Lower lobe of right lung (tissue), 2 donors: ENCODE measurements around the gene ME3. TPM values are rescaled to one million over a fixed set of nuclear protein-coding genes. Genes with fewer than 3 reads are reported as not detected.

Source experiments
- ATAC-seq, 2 donors: fragments of 200-7000 bp; cut with Tn5 transposase; one replicate each; pipeline ENCODE4 v1.9.1; 2020 to 2022; ENCODE audit warnings: mild to moderate bottlenecking in 2 of 2, moderate library complexity in 2 of 2
- DNase-seq: peaks from one replicate; pipeline ENCODE4 v3.0.0-alpha.2; 2020
- H3K27ac ChIP-seq: fragments of 200-600 bp; one replicate; pipeline ENCODE4 v1.8.0; 2022
- H3K27me3 ChIP-seq: fragments of 200-600 bp; one replicate; pipeline ENCODE4 v1.8.0; 2022; ENCODE audit warnings: low read depth
- H3K36me3 ChIP-seq: fragments of 200-600 bp; one replicate; pipeline ENCODE4 v1.8.0; 2022; ENCODE audit warnings: mild to moderate bottlenecking
- H3K4me1 ChIP-seq: fragments of 200-600 bp; one replicate; pipeline ENCODE4 v1.8.0; 2022
- H3K4me3 ChIP-seq: fragments of 200-600 bp; one replicate; pipeline ENCODE4 v1.8.0; 2022; ENCODE audit warnings: mild to moderate bottlenecking
- H3K9me3 ChIP-seq: fragments of 200-600 bp; one replicate; pipeline ENCODE4 v1.8.0; 2022
- CTCF ChIP-seq: fragments of 200-600 bp; IDR thresholded peaks from one replicate; pipeline ENCODE4 v1.8.0; 2022; ENCODE audit warnings: antibody characterized with exemption, mild to moderate bottlenecking
- intact Hi-C: fragments of 100-400 bp; cut with DNase I; formaldehyde crosslinking; loops from one replicate; pipeline ENCODE4 v1.11.0; 2022
- total RNA-seq: library from RNA; stranded (reverse); fragmentation: NEBNext Ultra II Directional; extraction: Animal tissue kit (Norgen Biotek cat#: 25700); gene quantifications from one replicate; pipeline ENCODE4 v1.2.1, GENCODE V29; 2021
- donor health status: DM: no; HTN: yes; CAD: no; lungs with severe emphysema.

Gene ME3
- total RNA-seq, 1 donor from 2014 or later: 18.6 TPM

DNA sequence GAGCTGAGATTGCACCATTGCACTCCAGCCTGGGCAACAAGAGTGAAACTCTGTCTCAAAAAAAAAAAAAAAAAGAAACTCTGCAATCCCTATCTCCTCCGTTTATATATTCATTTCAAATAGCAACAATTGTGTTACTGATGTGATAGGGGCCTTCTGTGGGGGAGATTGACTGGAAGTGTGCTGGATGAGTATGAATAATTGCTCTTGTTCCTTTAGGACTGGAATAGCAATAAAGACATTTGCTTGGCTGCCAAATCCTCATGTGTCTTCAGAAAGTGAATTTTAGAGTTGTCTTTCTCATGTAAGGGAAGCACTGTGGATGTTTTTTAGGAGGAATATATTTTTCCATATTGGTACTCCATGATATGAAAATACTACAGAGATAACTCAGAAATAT, 21.1 kb upstream of the ME3 start:
- ATAC-seq (no peak), DNase-seq (no peak)
- TF ChIP-seq CTCF: no peak
- intact Hi-C loops: no loop called here
- Histone ChIP-seq H3K4me3 (no peak overlapping the region), H3K36me3 (no peaks in the 10 kb centered on the region), H3K27ac (no peak overlapping the region), H3K9me3 (no peaks in the 10 kb centered on the region), H3K4me1 (peaks cover 10% of the 10 kb centered on the region), H3K27me3 (no peaks in the 10 kb centered on the region)

DNA sequence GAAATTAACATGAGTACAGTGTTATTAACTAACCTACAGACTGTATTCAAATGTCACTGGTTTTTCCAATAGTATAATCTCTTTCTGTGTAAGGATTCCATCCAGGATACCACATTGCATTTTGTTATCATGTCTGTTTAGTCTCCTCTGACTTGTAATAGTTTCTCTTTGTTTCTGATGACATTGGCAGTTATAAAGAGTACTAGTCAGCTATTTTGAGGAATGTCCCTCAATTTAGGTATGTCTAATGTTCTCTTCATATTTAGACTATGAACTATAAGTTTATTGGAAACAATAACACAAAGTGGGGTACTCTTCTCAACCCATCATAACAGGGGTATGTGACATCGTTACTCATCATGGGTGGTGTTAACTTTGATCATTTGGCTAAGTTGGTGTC, 20.3 kb upstream of the ME3 start:
- no peaks in the 10 kb centered on the region for H3K27me3 ChIP-seq
- intact Hi-C loops: no loop called here

GRCh38 chr11:86692317-86692716, 19.9 kb upstream of the ME3 start:
- Histone ChIP-seq H3K27ac (no peak overlapping the region), H3K27me3 (no peaks in the 10 kb centered on the region), H3K4me1 (peaks cover 10% of the 10 kb centered on the region), H3K36me3 (no peaks in the 10 kb centered on the region), H3K4me3 (no peak overlapping the region), H3K9me3 (no peaks in the 10 kb centered on the region)
- DNase-seq (no peak), ATAC-seq (no peak)
- TF ChIP-seq CTCF: no peak
- intact Hi-C loops: no loop called here

More for the DNA sequence above, 20.3 kb upstream of the ME3 start:
- H3K36me3 ChIP-seq: no peaks in the 10 kb centered on the region
- H3K27ac ChIP-seq: no peak overlapping the region
- no peaks in the 10 kb centered on the region for H3K9me3 ChIP-seq
- DNase-seq: no peak
- TF ChIP-seq CTCF: no peak
- peaks cover 10% of the 10 kb centered on the region for H3K4me1 ChIP-seq
- no peak overlapping the region for H3K4me3 ChIP-seq
- no peak for ATAC-seq

GRCh38 chr11:86688398-86689179, 16.2 kb upstream of the ME3 start:
- H3K4me1 ChIP-seq: no peaks in the 10 kb centered on the region
- DNase-seq (no peak), ATAC-seq (peak; percentile 70 to 71)
- no peak overlapping the region for H3K27ac ChIP-seq
- no peak for TF ChIP-seq CTCF
- H3K36me3 ChIP-seq: no peaks in the 10 kb centered on the region
- H3K4me3 ChIP-seq: no peak overlapping the region
- intact Hi-C loops: no loop called here
- no peaks in the 10 kb centered on the region for H3K27me3 ChIP-seq
- no peaks in the 10 kb centered on the region for H3K9me3 ChIP-seq

DNA sequence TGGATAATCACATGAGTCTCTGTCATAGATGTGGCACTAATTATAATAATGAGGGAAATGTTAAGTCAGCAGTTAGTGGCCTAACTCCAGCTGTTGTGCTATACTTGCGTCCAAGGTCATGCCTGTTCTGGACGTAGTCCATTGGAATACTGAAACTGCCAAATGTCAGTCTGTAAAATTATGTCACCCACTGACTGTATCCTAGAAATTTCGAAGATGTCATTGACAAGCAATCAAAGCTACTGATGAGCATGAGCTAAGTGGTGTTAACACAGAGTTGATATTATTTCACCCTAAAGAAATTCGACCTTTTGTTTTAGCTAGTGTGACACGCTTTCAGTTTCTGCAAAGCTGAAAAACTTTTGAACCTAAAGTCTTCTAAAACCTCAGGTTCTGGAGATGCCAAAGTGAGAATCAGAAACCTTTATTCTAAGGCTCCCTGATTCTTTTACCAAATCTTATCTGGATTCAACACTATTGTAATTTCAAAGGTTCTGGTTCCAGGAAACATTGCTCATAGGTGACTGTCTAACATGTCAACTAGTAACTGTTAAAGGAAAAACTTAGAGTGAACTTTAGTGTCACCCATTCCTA, 14.9 kb upstream of the ME3 start:
- intact Hi-C loops: no loop called here
- TF ChIP-seq CTCF: no peak
- DNase-seq: no peak
- no peak overlapping the region for H3K27ac ChIP-seq
- H3K4me1 ChIP-seq: no peaks in the 10 kb centered on the region
- no peaks in the 10 kb centered on the region for H3K27me3 ChIP-seq
- H3K9me3 ChIP-seq: no peaks in the 10 kb centered on the region
- H3K36me3 ChIP-seq: no peaks in the 10 kb centered on the region
- no peak overlapping the region for H3K4me3 ChIP-seq
- no peak for ATAC-seq
